Right ventricle myocardium inferior (tissue), 1 donor: ENCODE measurements around the gene TMEM170B. TPM values are rescaled to one million over a fixed set of nuclear protein-coding genes. Genes with fewer than 3 reads are reported as not detected.

Source experiments
- ATAC-seq: fragments of 200-7000 bp; cut with Tn5 transposase; one replicate; pipeline ENCODE4 v1.9.1; 2020; ENCODE audit warnings: mild to moderate bottlenecking, moderate library complexity
- DNase-seq: peaks from one replicate; pipeline ENCODE4 v3.0.0; 2021; ENCODE audit errors: missing footprints
- intact Hi-C: fragments of 100-400 bp; cut with DNase I; formaldehyde crosslinking; loops from one replicate; pipeline ENCODE4 v1.11.0; 2022
- total RNA-seq: library from RNA; stranded (reverse); fragmentation: NEBNext Ultra II Directional; extraction: Animal tissue kit (Norgen Biotek cat#: 25700); gene quantifications from one replicate; pipeline ENCODE4 v1.2.1, GENCODE V29; 2021
- donor health status: DM: no; HTN: yes; CAD: no; lungs with severe emphysema.

TMEM170B gene
- total RNA-seq, 1 donor from 2014 or later: 4.8 TPM

DNA sequence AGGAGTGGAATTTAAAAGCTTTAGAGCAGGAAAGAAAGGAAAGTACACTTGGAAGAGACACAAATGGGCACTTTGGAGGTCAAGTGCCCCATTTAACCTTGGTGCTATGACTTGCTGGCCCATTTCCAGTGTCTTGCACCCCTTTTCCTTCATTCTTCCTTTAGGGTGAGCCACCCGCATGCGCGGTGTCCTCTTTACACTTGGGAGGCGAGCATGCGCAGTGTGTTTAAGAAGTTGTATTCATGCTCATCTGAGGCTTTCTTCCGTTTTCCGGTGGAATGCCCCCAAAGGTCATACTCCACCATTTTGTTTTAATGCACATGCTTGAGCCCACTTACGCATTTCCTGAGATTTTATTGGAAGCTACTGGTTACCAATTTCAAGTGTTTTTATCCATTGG, 29.1 kb downstream of the TMEM170B start:
- no peak for ATAC-seq
- intact Hi-C loops: no loop called here
- no peak for DNase-seq

DNA sequence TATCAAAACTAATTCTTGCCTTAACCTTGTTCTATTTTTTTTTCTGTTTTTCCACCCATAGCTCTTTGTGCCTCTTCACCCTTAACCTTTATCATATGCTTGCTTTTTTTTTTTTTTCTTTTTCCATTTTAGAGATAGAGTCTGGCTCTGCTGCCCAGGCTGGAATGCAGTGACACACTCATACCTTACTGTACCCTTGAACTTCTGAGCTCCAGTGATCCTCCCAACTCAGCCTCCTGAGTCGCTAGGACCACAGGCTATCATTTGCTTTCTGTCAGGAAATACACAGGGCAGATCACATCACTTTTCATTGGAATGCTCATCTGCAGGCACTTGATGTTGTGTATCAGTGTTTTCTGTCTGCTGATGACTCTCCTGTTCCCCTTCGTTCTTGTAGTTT, 33.5 kb downstream of the TMEM170B start:
- intact Hi-C loops: no loop called here
- ATAC-seq (no peak), DNase-seq (no peak)

DNA sequence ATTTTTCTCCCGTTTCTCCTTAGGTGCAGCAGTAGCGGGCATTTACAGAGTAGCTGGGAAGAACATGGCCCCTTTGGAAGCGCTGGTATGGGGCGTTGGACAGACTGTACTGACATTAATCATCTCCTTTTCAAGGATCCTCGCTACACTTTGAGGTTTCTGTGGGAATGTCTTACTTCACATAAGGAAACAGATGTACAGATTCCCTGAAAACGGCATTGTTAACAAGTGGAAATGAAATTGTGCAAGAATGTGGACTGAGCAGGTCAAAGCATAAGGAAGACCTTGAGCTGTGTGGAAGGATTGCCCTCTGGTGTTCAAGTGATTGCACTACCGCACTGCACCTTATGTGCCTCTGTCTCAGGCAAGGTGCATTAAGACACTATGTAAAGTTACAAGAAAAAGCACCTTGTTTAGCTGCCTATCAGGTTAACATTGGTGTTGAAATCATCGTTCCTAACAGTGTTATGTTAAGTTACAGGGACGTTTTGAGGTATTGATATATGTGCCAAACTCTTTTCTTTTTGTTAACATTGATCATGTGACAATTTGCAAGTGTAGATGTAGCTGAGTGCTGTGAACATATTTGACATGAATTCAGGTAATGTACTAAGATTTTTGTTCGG, 38.0 kb downstream of the TMEM170B start:
- peak; percentile 90 for ATAC-seq
- intact Hi-C loops: loop anchor here (2.0 to 5.0 kb wide), 2 partner anchors 78 to 431 kb away; no protein-coding TSS in a partner anchor
- DNase-seq: no peak

DNA sequence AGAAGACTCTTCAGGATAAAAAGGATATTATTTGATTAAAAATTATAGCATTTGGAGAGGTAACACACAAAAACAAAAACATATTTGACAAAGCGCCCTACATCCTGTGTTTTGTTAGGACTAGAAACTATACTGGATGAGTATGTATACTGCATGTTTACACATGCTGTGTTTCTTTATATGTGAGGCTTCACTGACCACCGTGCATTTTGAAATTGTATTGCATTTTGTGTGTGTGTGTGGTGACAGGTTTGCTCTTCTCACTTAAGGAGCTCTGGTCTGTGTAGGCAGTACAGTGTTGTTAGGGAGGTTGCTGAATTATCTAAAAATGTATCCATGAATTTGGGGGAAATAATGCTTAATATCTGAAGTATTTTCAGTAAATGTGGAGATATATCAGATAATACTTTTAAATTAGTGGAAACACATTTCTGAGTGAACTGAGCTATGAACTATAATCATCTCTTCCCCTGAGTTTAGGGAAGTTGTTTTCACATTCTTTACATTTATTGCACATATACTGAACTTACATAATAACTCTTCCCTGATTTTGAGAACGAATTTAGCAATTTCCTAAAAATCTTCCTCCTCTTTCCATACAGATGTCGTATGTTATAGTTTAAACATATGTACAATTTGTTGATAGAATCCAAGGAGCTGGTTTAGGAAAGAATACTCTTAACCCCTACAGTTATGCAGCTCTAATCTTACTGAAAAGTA, 43.3 kb downstream of the TMEM170B start:
- intact Hi-C loops: no loop called here
- DNase-seq: no peak
- ATAC-seq: no peak

DNA sequence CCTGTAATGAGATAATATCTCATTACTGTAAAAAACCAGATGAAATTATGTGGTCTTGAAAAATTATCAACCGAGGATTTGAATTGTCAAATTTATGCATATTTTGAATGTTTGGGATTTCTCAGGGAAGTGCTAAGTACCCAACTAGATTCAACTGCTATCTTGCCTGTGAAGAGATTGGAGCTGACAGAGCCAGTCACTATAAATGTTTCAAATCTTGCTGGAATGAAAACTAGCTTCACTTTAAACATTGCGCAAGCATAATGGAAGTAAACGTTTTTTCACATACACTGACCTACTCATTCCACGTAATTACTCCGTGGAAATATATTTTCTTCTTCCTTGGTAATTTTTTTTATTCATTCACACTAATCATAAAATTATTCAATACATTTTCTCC, 46.7 kb downstream of the TMEM170B start:
- no peak for ATAC-seq
- no peak for DNase-seq
- intact Hi-C loops: loop anchor here (2.0 kb wide), 1 partner anchor 71 kb away; no protein-coding TSS in a partner anchor

DNA sequence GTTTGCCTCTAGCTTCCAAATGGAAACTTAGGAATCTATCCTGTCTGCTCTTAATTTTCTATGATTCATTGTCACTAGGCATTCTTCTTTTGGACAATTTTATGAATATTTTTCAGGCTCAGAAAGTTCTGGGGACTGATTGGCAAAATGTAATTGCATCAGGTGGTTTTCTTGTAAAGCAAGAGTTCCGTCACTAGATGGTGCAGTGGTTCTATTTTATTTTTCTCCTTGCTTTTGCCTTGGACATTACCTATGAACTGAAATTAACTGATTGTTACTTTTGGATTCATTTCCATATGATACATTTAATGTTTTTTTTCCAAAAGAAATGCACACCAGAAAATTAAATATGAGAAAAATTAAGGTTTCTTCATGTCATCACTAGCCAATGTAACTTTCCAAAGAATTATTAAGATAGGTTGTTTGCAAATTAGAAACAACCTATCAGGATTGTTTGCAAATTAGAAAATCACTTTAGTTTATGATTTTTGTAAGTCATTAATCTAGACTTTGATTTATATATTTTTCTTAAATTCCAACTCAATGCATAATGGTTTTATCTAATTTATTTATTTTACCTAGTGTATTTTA, 48.0 kb downstream of the TMEM170B start:
- intact Hi-C loops: loop anchor here (2.0 to 5.0 kb wide), 5 partner anchors 69 to 1307 kb away; no protein-coding TSS in a partner anchor
- ATAC-seq (no peak), DNase-seq (no peak)

DNA sequence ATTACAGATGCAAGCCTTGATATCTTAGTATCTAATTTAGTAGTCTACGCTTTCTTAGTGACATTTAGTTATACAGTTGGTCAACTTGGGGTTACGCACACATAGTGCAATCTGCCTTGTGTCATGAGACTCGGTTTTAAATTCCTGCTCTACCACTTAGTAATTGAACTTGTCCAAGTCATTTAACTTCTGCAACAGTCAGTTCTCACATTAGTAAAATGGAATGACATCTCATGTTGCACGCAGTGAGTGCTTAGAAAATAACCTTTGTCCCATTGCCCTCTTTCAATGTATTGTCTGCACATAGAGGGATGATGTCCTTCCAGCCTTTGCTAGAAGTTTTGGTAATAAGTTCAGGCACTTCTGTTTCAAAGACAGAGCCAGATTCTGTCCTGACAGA, 48.6 kb downstream of the TMEM170B start:
- intact Hi-C loops: loop anchor here (5.0 kb wide), 4 partner anchors 646 to 1306 kb away; no protein-coding TSS in a partner anchor

DNA sequence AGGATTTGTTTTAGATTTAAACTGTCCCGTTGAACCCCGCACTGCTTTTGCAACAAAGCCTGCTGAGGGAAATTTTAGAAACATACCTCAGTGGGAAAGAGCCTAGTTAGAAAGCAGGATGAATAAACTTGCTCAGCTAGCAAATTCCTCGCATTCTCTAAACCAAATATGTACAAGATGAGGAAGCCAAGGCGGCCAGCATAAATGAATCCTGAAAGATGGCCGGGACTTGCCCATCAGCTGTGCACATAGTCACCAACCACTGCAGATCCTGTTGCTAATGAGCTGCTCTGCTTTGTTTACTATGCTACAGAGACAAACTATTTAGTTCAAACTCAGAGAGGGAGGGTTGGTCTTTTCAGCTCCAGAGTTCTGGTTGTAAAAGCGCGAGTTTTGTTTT, 49.0 kb downstream of the TMEM170B start:
- no peak for DNase-seq
- no peak for ATAC-seq
- intact Hi-C loops: loop anchor here (5.0 kb wide), 4 partner anchors 646 to 1306 kb away; no protein-coding TSS in a partner anchor

More for the DNA sequence above, 48.6 kb downstream of the TMEM170B start:
- ATAC-seq: no peak
- DNase-seq: no peak

DNA sequence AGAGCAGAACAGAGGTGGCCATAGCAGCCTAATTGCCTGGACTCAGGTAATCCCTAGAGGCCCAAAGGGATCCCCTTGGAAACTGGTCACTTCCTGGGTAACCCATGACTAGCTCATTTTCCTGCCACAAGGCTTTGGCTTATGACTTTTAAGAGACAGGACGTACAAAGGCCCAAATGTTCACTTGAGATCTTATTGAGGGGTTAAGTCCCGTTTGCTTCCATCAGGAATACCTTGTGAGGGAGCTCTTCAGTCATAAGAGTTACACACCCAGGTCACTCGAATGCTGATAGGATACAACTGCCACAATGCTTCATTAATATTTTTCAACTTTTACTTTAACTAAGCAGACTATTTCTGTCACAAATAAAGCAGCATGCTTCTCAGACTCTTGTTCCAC, 51.7 kb downstream of the TMEM170B start:
- intact Hi-C loops: loop anchor here (5.0 kb wide), 4 partner anchors 643 to 1303 kb away; no protein-coding TSS in a partner anchor
- DNase-seq: no peak
- no peak for ATAC-seq

DNA sequence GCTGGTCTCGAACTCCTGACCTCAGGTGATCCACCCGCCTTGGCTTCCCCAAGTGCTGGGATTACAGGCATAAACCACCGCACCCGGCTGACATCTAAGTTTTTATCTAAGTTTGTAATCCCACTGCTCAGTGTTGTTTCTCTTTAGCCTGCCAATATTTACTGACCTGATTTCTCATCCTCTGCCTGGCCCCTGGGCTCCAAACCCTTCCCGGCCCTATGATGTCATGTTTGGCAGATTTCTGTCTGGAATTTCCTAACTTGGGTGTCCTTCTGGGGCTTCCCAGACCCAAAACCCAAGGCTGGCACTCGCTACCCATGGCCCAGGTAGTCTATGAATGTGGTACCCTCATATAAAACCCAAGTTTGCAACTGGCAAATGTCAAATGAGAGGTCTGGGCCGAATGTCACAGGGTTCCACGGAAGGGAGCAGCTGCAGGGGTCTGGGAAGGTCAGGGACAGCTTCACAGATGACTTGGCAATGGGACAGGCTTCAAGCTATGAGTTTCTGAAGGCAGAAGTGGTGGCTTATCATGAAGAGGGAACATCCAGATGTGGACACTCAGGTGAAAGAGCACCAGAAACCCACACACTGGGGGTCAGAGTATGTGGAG, 54.9 kb downstream of the TMEM170B start:
- DNase-seq (no peak), ATAC-seq (peak; percentile 88)
- intact Hi-C loops: no loop called here

DNA sequence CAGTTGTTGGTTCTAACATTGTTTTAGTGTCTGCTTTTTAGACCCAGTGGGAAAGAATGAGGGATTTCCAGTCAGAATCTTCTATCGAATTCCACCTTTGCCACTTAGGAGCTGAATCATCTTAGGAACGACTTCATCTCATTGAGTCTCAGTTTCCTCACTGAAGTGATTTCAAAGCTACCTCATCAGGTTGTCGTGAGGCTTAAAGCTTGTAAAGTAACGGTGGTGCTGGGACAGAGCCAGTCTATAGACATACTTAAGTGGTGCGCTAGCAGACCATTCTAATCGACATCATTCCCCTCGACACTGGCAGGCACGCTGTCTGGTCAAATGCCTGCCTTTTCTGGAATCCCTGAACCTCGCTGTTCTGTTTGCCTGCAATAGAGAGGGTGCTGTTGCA, 55.5 kb downstream of the TMEM170B start:
- no peak for DNase-seq
- no peak for ATAC-seq
- intact Hi-C loops: no loop called here

DNA sequence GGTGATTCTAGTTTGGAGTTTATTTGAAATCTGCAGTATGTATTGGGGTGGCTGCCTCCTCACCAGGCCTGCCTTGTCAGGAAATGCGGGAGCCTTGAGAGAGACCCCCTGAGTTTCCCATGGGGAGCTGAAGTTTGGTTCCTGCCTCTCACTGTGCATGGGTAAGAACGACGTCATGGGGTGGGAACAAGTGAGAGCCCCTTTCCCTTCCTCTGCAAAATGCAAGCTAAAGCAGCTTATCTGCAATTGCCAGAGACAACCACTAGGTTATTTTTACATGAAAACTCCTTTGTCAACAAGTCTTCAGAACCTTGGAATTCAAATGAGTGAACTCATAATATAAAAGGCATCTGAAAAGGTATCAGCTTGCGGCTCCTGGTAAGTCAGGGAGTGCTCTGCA, 58.4 kb downstream of the TMEM170B start:
- intact Hi-C loops: no loop called here
- ATAC-seq: no peak
- DNase-seq: no peak

DNA sequence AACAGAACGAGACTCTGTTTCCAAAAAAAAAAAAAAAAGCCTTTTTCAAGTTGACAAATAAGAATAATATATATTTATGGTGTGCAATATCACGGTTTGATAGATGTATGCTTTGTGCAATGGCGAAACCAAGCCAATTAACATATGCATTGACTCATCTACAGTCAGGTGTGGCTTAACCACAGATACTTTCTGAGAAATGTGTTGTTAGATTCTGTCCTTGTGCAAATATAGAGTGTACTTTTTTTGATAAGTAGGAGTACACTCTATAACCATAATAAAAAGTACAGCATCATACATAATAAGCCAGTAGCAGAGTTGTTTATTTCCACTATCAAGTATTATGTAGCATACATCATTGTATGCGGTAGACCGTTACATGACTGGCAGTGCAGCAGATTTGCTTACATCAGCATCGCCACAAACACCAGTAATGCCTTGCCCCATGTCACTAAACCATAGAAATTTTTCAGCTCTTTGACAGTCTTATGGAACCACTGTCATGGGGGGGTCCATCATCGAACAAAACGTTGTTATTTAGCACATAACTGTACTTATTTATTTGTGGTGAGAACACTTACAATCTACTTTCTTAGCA, 59.2 kb downstream of the TMEM170B start:
- DNase-seq (no peak), ATAC-seq (no peak)
- intact Hi-C loops: no loop called here

DNA sequence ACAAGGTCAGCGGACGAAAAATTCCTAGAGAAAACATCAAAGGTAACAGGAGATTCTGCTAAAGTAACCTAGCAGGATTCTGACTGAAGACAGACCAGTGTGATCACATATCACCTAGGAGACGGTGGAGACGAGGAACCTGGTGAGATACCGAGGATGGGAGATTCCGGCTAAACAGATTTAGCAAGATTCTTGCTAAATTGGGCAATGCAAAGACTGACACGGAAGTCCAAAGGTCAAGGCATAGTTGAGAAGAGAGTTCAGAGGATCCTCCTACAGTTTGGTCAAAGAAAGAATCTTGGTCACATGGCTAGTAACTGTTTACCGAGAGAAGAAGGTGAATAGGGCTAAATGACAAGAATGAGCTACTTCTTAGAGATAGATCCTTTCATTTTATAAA, 61.1 kb downstream of the TMEM170B start:
- intact Hi-C loops: no loop called here
- ATAC-seq (no peak), DNase-seq (no peak)

DNA sequence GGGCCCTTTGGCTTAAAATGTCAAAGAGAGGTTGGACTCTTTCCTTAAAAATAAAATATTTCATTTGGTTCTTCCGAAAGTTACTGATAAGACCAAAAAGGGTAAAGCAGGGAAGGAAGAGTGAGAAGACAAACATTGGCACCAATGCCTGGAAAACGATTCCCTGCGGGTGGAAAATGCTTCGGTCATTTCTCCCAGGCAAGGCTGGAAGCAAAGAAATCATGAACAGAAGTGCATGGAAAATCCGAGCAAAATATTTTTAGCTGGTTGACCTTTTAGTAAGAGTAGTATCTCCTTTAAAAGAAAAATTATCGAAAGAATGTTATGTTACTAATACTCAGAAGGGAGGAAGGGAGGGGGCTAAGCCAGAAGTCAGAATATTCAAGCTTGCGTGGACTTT, 62.7 kb downstream of the TMEM170B start:
- no peak for ATAC-seq
- intact Hi-C loops: no loop called here
- DNase-seq: no peak

DNA sequence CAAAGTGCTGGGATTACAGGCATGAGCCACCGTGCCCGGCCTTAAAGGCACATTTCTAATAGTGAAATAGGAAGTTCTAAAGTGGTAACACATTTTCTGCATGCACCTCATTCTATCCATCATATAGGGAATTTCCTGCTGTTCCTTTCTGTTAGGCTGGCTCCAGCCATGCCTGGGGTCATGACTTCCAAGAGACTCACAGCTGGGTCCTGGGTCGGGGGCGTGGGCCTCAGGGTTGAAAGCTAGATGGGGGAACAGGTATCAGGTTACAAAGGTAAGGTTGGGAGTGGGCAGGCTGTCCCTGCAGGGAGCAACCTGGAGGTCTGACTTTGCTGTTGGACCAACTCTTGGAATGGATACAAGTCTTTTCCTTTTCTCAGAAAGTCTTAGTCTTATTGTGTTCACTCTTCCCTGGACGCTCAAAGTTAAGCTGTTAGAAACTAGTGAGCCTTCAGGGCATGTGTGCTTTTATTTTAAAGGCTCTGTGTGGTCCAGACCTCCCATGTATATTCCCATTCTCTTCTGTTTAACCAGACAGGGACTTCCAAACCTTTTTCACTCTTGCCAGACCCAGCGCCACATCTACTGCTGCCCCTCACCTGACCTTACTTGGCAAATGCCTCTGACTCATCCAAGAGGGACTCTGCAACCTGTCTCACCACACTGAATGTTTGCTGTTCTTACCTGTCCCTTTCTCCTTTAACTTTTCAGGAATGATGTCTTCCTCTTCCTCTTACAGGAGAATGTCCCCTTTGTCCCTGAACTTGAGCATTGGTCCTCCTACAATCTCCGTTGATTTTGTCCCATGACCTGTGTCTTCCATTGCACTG, 64.4 kb downstream of the TMEM170B start:
- ATAC-seq: no peak
- no peak for DNase-seq
- intact Hi-C loops: no loop called here

DNA sequence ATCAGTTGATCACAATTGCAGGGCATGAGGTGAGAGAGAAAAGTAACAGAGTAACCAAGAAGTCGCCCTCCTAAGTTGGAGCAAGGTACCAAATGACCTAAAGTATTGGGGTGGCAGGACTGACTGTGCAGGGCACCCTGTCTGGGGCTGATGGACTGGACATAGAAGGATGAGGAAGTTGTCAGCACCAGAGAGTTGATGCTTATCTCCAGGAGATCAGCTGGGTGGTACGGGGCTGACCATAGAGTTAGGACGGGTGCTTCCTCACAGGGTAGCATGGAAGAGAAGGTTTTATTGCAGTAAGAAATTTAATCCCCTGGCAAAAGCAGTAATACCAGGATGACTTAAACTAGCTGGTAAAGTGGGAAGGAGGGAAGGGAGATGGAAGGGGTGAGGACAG, 66.7 kb downstream of the TMEM170B start:
- no peak for ATAC-seq
- intact Hi-C loops: no loop called here
- DNase-seq: no peak

DNA sequence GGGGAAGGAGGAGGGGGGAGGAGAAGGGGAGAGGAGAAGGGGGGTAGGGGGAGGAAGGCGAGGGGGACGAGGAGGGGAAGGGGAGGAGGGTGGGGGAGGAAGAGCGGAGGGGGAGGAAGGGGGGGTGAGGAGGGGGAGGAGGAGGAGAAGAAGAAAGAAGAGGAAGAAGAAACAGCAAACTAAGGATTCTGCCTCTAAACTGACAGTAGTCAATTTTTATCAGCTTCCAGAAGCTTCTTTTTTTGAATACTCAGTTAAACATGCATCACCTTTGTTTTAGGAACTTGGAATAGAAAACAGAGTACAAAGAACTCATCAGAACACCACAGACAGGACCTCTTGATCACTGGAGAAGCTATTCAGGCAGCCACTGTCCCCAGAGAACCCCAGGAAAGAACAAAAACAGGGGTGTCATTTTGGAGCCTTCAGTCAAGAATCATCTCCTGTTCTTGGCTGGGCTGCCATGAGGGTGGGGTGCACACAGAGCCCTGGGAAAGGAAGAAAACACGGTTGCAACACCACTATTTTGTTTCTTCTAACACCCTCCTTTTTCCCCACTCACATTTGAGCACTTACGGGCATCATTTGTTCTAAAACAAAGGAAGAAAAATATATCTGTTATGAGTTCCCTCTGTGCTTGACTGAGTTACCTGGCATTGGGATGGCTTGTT, 67.4 kb downstream of the TMEM170B start:
- no peak for DNase-seq
- intact Hi-C loops: no loop called here
- ATAC-seq: peak; percentile 53
